ENCODE data around the gene MAP1LC3C. TPM values are rescaled to one million over a fixed set of nuclear protein-coding genes. Genes with fewer than 3 reads are reported as not detected.

Gene MAP1LC3C
- total and polyA plus RNA-seq, 2 donors (not counting 1 experiment from before 2014, with no cell fraction given), result not detected

DNA sequence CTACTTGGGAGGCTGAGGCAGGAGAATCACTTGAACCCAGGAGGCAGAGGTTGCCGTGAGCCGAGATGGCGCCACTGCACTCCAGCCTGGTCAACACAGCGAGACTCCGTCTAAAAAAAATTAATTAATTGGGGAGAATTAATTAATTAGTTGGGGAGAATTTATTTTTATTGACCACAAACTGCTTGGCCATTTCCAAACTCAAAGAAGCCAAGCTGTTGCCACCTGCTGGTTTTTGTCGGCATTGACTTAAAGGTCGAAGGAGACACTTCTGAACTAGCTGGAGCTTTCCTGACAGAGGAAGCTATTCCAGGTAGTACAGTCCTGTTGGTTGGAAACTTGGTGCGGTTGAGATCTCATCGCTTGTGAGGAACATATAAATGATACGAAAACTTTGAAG is 13.1 kb downstream of the MAP1LC3C start:
- Histone ChIP-seq H3K4me2 (replicated peaks; ENCODE audit: low read depth, low read length, poor library complexity, severe bottlenecking) (no peak overlapping the region), H3K79me2 (ENCODE audit: control insufficient read depth, insufficient read depth, low read length) (no peaks in the 10 kb centered on the region), H4K20me1 (ENCODE audit: control insufficient read depth, insufficient read depth, low read length, poor library complexity, severe bottlenecking) (no peaks in the 10 kb centered on the region), H3K4me3 (ENCODE audit: control extremely low read depth in 1 of 5, extremely low read depth in 1 of 5, insufficient read depth in 1 of 5, low read depth in 2 of 5, low read length in 4 of 5) (no peak overlapping the region), H3K27me3 (replicated peaks in 1 of 4; ENCODE audit: control extremely low read depth in 1 of 4, control insufficient read depth in 3 of 4, insufficient read depth in 4 of 4, low read length in 3 of 4) (no peaks in the 10 kb centered on the region), H3K9me3 (ENCODE audit: control extremely low read depth in 1 of 3, control insufficient read depth in 2 of 3, insufficient read depth in 1 of 3, low read length in 2 of 3) (no peaks in the 10 kb centered on the region), H3K4me1 (ENCODE audit: control insufficient read depth in 2 of 2, insufficient read depth in 2 of 2, low read length in 2 of 2) (no peaks in the 10 kb centered on the region), H3K27ac (ENCODE audit: low read length in 2 of 2) (no peak overlapping the region), H2AFZ (ENCODE audit: insufficient read depth, low read depth, low read length, poor library complexity, severe bottlenecking) (no peak overlapping the region), H3K9ac (ENCODE audit: low read length) (no peak overlapping the region), H3K36me3 (replicated peaks in 1 of 2; ENCODE audit: control extremely low read depth in 1 of 2, control insufficient read depth in 1 of 2, extremely low read depth in 1 of 2, insufficient read depth in 2 of 2, low read length in 1 of 2) (no peaks in the 10 kb centered on the region)
- Mint-ChIP-seq H3K4me3 (no peak overlapping the region), H3K27ac (no peak overlapping the region), H3K9me3 (ENCODE audit: insufficient read depth) (no peaks in the 10 kb centered on the region), H3K4me1 (no peaks in the 10 kb centered on the region), H3K27me3 (no peaks in the 10 kb centered on the region)
- TF ChIP-seq EZH2 (IDR thresholded peaks at IDR 0.05; ENCODE audit: borderline replicate concordance, insufficient read depth, low read depth, low read length, poor library complexity, severe bottlenecking), result no peak
- TF ChIP-seq, protein P1, sequence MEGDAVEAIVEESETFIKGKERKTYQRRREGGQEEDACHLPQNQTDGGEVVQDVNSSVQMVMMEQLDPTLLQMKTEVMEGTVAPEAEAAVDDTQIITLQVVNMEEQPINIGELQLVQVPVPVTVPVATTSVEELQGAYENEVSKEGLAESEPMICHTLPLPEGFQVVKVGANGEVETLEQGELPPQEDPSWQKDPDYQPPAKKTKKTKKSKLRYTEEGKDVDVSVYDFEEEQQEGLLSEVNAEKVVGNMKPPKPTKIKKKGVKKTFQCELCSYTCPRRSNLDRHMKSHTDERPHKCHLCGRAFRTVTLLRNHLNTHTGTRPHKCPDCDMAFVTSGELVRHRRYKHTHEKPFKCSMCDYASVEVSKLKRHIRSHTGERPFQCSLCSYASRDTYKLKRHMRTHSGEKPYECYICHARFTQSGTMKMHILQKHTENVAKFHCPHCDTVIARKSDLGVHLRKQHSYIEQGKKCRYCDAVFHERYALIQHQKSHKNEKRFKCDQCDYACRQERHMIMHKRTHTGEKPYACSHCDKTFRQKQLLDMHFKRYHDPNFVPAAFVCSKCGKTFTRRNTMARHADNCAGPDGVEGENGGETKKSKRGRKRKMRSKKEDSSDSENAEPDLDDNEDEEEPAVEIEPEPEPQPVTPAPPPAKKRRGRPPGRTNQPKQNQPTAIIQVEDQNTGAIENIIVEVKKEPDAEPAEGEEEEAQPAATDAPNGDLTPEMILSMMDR (IDR thresholded peaks at IDR 0.05), result peak; percentile 19
- DNase-seq (peak; percentile 27), ATAC-seq (ENCODE audit: low read depth) (no peak)
- POLR2A ChIA-PET, result no interaction called here
- 86% methylated on average over 10 of the region's 10 CpGs for WGBS (ENCODE audit: insufficient coverage)
- intact Hi-C loops (cut with micrococcal nuclease), result no loop called here
- CTCF ChIA-PET, result interaction anchor here (0.9 to 4.0 kb wide), 5 partner anchors 9 to 375 kb away, joined by 3 to 20 read pairs (median 5); partner anchors contain the start of gene MAP1LC3C

DNA sequence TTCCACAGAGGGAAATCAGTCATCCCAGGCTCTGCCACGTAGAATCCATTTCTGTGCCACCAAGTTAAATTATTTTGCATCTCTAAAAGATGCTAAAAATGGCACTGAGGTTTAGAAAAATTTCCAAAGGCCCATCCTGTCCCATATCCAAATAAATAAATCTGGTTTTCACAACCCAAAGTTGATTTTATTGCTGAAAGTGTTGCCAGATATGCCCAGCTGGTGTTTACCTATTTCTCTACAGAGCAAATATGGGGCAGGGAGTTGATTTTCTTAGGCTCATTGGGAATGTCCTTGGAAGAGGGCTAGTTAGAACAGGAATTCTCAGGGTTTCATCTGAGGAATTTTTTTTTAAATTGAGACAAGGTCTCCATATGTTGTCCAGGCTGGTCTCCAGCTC is 19.0 kb downstream of the MAP1LC3C start:
- Histone ChIP-seq H3K9ac (ENCODE audit: low read length) (no peak overlapping the region), H3K36me3 (replicated peaks in 1 of 2; ENCODE audit: control extremely low read depth in 1 of 2, control insufficient read depth in 1 of 2, extremely low read depth in 1 of 2, insufficient read depth in 2 of 2, low read length in 1 of 2) (no peaks in the 10 kb centered on the region), H3K9me3 (ENCODE audit: control extremely low read depth in 1 of 3, control insufficient read depth in 2 of 3, insufficient read depth in 1 of 3, low read length in 2 of 3) (no peaks in the 10 kb centered on the region), H3K4me3 (ENCODE audit: control extremely low read depth in 1 of 5, extremely low read depth in 1 of 5, insufficient read depth in 1 of 5, low read depth in 2 of 5, low read length in 4 of 5) (no peak overlapping the region), H2AFZ (ENCODE audit: insufficient read depth, low read depth, low read length, poor library complexity, severe bottlenecking) (no peak overlapping the region), H3K27me3 (replicated peaks in 1 of 4; ENCODE audit: control extremely low read depth in 1 of 4, control insufficient read depth in 3 of 4, insufficient read depth in 4 of 4, low read length in 3 of 4) (no peaks in the 10 kb centered on the region), H3K4me2 (replicated peaks; ENCODE audit: low read depth, low read length, poor library complexity, severe bottlenecking) (no peak overlapping the region), H3K79me2 (ENCODE audit: control insufficient read depth, insufficient read depth, low read length) (no peaks in the 10 kb centered on the region), H4K20me1 (ENCODE audit: control insufficient read depth, insufficient read depth, low read length, poor library complexity, severe bottlenecking) (no peaks in the 10 kb centered on the region), H3K27ac (ENCODE audit: low read length in 2 of 2) (no peak overlapping the region), H3K4me1 (ENCODE audit: control insufficient read depth in 2 of 2, insufficient read depth in 2 of 2, low read length in 2 of 2) (no peaks in the 10 kb centered on the region)
- Mint-ChIP-seq H3K4me3 (no peak overlapping the region), H3K27ac (no peak overlapping the region), H3K9me3 (ENCODE audit: insufficient read depth) (no peaks in the 10 kb centered on the region), H3K4me1 (no peaks in the 10 kb centered on the region), H3K27me3 (peaks cover 3% of the 10 kb centered on the region)
- DNase-seq (no peak), ATAC-seq (ENCODE audit: low read depth) (no peak)
- CTCF ChIA-PET, result no interaction called here
- intact Hi-C loops (cut with micrococcal nuclease), result no loop called here
- TF ChIP-seq, protein P1 (IDR thresholded peaks at IDR 0.05), result no peak
- TF ChIP-seq EZH2 (IDR thresholded peaks at IDR 0.05; ENCODE audit: borderline replicate concordance, insufficient read depth, low read depth, low read length, poor library complexity, severe bottlenecking), result no peak
- no CpG with 5 or more reads among the region's 1 CpG for WGBS (ENCODE audit: insufficient coverage)
- POLR2A ChIA-PET, result no interaction called here
